GM21367 (cell line): ENCODE data around the gene ILDR1.

Experiments
- ATAC-seq: cut with Tn5 transposase; IDR thresholded peaks from one replicate; pipeline ENCODE4 v1.9.1; 2021; ENCODE audit not compliant: unreplicated experiment

Gene ILDR1

DNA sequence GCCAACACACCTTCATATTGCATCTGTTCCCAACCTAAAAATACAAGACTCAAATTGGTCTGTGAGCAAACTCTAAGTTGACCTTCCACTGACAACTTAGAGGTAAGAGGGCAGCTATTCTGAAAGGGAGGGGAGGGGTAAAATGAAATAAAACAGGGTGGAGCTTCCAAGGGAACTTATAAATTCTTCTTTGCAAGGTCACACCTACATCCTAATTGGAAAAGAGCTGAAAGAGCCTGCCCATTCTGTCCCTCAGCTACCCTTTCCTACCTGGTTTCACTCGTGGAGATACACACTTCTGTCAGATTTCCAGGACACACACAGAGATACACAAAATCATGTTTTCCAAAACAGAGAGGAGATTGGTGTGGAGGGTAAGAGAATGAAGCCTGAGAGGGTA, 1.0 kb downstream of the ILDR1 start:
- ATAC-seq: no peak

DNA sequence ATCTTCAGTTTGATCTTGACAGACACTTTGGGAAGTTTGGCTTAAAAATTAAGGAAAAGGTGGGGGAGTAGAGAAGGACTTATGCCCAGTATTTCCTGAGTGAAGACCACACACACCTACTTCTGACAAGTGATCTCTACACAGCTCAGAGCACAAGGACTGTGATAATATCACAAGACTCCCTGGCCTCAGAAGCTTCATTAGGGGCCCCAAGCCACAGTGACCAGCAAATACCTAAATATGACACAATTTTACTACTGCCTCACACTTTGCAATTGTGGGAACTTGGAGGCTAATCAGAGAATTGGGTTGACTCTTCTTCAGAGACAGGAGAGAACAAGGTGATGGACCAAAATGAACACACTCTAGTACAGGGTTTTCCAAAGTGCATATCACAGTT, 2.6 kb downstream of the ILDR1 start:
- ATAC-seq: no peak

DNA sequence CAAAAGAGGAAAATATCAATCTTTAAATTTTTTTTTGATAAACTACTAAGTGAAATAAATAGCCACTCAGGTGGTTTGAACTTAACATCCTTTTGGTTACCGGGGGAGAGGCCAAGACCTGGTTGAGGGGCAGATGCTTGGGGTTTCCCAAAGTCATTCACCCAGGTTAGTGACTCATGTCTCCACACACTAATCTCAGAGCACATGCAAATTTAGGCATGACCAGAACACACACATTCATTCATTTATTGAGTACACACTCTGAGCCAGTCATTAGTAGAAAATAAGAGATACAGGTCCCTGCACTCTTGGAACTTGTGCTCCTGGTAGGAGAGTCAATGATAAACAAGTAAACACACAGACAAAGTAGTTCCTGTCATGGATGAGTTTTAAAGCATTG, 7.3 kb downstream of the ILDR1 start:
- ATAC-seq: peak; percentile 72

- no peak for ATAC-seq
These were observed 8.6 kb downstream of the ILDR1 start for GRCh38 chr3:122013448-122013925.

DNA sequence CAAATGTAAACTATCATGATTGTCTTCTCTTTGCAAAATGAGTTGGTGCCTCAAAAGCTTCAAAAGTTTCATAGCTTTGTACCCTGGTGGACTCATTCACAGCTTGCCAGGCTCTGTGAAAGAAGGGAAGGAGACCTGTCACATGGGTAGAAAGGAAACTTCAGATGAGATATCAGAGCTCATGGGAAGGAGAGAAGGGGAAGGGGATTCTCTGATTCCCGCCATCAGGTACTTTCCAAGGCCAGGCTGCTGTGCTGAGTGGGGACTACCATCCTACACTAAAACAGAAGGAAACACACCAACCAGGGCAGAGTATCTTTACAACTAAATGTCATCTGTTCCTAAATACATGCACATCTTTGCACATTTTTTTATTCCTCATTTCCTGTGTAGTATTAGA, 9.2 kb downstream of the ILDR1 start:
- ATAC-seq: no peak

DNA sequence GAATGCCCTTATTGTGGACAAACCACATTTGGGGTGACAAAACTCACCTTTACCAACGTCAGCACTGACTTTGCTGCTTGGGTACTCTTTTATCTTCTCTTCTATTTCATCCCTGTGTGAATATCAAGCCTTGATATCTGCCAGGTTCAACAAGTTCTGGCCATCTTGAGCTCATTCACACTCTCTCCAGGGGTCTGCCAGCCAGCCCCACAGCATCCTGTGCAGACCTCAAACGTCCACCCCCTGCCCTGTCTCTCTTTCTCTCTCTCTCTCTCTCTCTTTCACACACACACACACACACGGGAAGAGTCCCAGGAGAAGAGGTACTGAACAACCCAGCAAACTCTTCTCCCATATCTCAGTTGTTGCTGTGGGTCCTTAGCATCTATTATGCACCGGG, 10.7 kb downstream of the ILDR1 start:
- ATAC-seq: no peak

DNA sequence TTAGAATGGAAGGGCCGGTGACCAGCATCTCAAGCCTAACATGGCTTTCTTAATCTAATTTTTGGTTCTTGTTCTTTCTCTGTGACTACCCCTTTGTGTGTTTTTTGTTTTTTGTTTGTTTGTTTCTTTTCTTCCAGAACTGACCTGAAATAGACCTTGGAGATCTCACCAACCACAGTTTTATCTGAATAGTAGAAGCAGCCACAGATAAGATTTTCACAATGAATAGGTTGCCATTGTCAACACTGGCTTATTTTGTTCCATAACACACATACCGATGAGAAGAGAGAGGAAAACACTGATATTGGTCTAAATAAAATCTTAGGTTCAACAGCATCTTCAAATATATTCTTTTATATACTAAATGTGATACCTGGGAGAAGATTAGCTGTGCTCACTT, 11.5 kb downstream of the ILDR1 start:
- no peak for ATAC-seq

DNA sequence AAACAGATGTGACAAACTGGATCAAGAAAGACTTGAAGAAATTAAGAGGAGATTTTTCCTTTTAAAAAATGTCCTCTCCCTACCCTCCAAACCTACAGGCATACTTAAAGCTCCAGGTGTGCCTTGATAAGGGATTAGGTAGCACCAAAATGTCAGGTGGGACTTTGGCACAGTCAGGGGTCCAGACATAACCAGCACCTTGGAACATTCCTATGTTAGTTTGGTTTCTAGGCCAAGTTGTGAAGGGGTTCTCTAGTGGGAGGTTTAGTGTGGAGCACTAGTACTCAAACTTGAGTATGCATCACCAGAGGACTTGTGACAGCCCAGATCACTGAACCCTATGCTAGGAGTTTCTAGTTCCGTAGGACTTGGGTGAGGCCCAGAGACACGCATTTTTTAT, 13.9 kb downstream of the ILDR1 start:
- no peak for ATAC-seq

- ATAC-seq: no peak
These were observed 15.8 kb downstream of the ILDR1 start for GRCh38 chr3:122006267-122006666.

GRCh38 chr3:122004991-122005565, 17.0 kb downstream of the ILDR1 start:
- ATAC-seq: peak; percentile 30

- no peak for ATAC-seq
These were observed 17.9 kb downstream of the ILDR1 start for GRCh38 chr3:122004107-122004506.

GRCh38 chr3:122003606-122004005, 18.4 kb downstream of the ILDR1 start:
- ATAC-seq: no peak

GRCh38 chr3:122003112-122003511, 18.9 kb downstream of the ILDR1 start:
- no peak for ATAC-seq

- ATAC-seq: no peak
These were observed 19.4 kb downstream of the ILDR1 start for GRCh38 chr3:122002611-122003010.

GRCh38 chr3:122001892-122002291, 20.2 kb downstream of the ILDR1 start:
- ATAC-seq: no peak

GRCh38 chr3:122000936-122001605, 21.0 kb downstream of the ILDR1 start:
- ATAC-seq: no peak

DNA sequence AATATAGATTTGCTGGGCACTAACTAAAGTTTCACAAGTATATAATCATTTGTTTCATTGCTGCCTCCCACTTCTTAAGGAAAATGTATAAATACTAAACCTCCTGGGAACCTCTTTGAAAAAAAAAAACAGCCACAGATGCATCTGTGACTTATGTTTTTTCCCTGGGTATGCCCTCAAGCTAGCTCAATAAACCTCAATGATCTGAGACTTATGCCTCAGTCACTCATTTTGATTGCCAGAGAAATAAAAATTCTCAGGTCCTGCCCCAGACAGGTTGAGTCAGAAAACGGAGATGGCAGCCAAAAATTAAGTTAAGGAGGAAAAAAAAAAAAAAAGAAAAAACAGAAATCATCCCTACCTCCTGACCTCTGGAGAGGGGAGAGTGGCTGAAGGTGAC, 22.1 kb downstream of the ILDR1 start:
- ATAC-seq: no peak

- ATAC-seq: no peak
These were observed 23.2 kb downstream of the ILDR1 start for GRCh38 chr3:121998611-121999473.

- ATAC-seq: no peak
These were observed 23.9 kb downstream of the ILDR1 start for GRCh38 chr3:121998030-121998580.

GRCh38 chr3:121997372-121997771, 24.7 kb downstream of the ILDR1 start:
- ATAC-seq: no peak

GRCh38 chr3:121996441-121996840, 25.6 kb downstream of the ILDR1 start:
- no peak for ATAC-seq
